ENCODE results near the gene AP1B1. TPM values are rescaled to one million over a fixed set of nuclear protein-coding genes. Genes with fewer than 3 reads are reported as not detected.
"Not testable (repeated sequence)": the region's sequence is repeated elsewhere in the genome, so short reads cannot be mapped to it uniquely, and the experiment has no call there.

Gene AP1B1
- total RNA-seq, 4 donors from 2014 or later = 63.5 to 144 (median 95.4) TPM

DNA sequence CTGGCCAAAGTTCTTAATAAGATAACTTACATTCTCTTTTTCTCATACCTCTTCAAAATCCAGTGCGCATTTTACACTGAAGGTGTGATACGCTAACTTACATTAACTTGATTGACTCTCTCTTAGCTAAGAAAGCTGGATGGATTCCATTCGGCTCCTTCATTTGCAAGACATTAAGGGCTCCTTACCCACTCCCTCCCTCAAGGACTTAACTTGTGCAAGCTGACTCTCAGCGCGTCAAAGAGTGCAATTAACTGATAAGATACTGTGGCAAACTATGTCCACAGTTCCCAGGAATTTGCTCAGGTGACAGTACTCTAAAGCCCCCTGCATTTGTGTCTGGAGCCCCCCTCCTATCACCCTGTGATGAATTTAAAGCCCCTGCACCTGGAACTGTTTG lies 43.6 kb upstream of the AP1B1 start:
- H3K27ac ChIP-seq = no peak overlapping the region
- peaks cover 0 to 59% (median 0%) of the 10 kb centered on the region in 4 donors for H3K27me3 ChIP-seq
- DNase-seq = no peak
- 63 to 65% methylated on average over 5 of the region's 5 CpGs for WGBS, 2 donors
- H3K4me3 ChIP-seq = no peak overlapping the region
- no peaks in the 10 kb centered on the region for H3K4me1 ChIP-seq
- no peaks in the 10 kb centered on the region for H3K36me3 ChIP-seq
- intact Hi-C loops (cut with DNase I) = no loop called here
- TF ChIP-seq, protein P1, sequence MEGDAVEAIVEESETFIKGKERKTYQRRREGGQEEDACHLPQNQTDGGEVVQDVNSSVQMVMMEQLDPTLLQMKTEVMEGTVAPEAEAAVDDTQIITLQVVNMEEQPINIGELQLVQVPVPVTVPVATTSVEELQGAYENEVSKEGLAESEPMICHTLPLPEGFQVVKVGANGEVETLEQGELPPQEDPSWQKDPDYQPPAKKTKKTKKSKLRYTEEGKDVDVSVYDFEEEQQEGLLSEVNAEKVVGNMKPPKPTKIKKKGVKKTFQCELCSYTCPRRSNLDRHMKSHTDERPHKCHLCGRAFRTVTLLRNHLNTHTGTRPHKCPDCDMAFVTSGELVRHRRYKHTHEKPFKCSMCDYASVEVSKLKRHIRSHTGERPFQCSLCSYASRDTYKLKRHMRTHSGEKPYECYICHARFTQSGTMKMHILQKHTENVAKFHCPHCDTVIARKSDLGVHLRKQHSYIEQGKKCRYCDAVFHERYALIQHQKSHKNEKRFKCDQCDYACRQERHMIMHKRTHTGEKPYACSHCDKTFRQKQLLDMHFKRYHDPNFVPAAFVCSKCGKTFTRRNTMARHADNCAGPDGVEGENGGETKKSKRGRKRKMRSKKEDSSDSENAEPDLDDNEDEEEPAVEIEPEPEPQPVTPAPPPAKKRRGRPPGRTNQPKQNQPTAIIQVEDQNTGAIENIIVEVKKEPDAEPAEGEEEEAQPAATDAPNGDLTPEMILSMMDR (IDR thresholded peaks at IDR 0.05) = no peak
- TF ChIP-seq POLR2A (IDR thresholded peaks at IDR 0.05) = no peak
- H3K9me3 ChIP-seq = no peaks in the 10 kb centered on the region

DNA sequence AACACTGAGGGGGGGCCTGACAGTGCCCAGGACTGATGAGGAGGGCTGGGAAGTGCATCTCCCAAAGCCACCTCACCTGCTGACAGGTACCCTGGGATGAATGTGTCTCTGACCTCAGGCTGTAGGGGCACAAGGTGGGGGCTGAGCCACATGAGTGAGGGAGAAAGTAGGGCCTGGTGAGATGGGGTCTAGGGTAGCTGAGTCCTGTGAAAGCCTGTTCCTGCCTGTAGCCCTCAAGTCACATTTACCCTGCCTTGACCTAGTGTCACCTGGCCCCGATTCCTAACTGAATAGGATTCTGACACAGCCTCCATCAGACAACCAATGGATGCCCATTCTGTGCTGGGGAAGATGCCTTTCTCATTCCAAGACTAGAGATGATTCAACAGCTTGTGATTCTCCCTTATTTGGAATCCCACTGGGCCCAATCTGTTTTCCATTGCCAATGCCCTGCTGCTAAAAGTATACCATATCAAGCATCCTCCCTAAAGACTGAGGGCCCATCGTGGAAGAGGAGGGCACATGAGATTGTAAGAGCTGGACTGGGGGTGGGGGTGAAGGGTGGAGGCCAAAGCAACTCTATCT lies 38.9 kb upstream of the AP1B1 start:
- H3K36me3 ChIP-seq = no peaks in the 10 kb centered on the region
- H3K27ac ChIP-seq = no peak overlapping the region
- no peak overlapping the region for H3K4me3 ChIP-seq
- no peaks in the 10 kb centered on the region for H3K9me3 ChIP-seq
- no peaks in the 10 kb centered on the region for H3K4me1 ChIP-seq
- H3K27me3 ChIP-seq = peaks cover 0 to 21% (median 0%) of the 10 kb centered on the region in 4 donors
- 86% methylated on average over 2 of the region's 2 CpGs; no CpG with 5 or more reads in 1 of the 2 donors for WGBS, 2 donors
- TF ChIP-seq, protein P1 (IDR thresholded peaks at IDR 0.05) = no peak
- no peak for TF ChIP-seq POLR2A (IDR thresholded peaks at IDR 0.05)
- no peak for DNase-seq
- intact Hi-C loops (cut with DNase I) = no loop called here

DNA sequence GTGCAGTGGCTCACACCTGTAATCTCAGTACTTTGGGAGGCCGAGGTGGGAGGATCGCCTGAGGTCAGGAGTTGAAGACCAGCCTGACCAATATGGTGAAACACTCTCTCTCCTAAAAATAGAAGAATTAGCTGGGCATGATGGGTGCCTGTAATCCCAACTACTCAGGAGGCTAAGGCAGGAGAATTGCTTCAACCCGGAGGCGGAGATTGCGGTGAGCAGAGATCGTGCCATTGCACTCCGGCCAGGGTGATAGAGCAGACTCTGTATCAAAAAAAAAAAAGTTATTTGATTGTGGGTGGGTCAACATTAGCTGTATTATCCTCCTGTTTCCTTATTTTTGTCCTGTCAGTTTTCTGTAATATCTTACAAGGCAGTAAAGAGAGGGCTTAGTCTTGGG lies 38.1 kb upstream of the AP1B1 start:
- intact Hi-C loops (cut with DNase I) = no loop called here
- TF ChIP-seq, protein P1 (IDR thresholded peaks at IDR 0.05) = no peak
- no peak for TF ChIP-seq POLR2A (IDR thresholded peaks at IDR 0.05)
- no peaks in the 10 kb centered on the region for H3K9me3 ChIP-seq
- no peak overlapping the region for H3K27ac ChIP-seq
- H3K4me1 ChIP-seq = no peaks in the 10 kb centered on the region
- H3K4me3 ChIP-seq = no peak overlapping the region
- WGBS, 2 donors = 88 to 94% methylated on average over 7 of the region's 7 CpGs
- no peak for DNase-seq
- H3K36me3 ChIP-seq = no peaks in the 10 kb centered on the region
- H3K27me3 ChIP-seq = peaks cover 0 to 13% (median 0%) of the 10 kb centered on the region in 4 donors

DNA sequence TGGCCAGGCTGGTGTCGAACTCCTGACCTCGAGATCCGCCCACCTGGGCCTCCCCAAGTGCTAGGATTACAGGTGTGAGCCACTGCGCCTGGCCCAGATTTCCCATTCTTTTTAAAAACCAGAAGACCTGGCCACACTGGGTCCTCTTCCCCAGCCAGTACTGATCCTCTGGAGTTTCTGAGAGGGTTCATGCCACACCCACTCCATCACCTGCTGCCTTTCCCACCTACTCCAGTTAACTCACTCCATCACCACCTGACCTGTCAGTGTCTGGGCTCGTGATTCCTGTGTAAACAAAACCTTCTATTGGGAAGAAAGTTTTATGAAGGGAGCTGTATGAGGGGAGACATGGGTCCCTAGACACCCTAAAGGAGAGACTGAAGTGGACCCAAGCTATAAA lies 30.3 kb upstream of the AP1B1 start:
- DNase-seq; H3K36me3 ChIP-seq; H3K27me3 ChIP-seq; H3K9me3 ChIP-seq; intact Hi-C loops (cut with DNase I); H3K27ac ChIP-seq; H3K4me3 ChIP-seq: not testable (repeated sequence)
- H3K4me1 ChIP-seq = peaks cover 0 to 10% (median 0%) of the 10 kb centered on the region in 3 donors
- WGBS, 2 donors = 64 to 65% methylated on average over 5 of the region's 5 CpGs

DNA sequence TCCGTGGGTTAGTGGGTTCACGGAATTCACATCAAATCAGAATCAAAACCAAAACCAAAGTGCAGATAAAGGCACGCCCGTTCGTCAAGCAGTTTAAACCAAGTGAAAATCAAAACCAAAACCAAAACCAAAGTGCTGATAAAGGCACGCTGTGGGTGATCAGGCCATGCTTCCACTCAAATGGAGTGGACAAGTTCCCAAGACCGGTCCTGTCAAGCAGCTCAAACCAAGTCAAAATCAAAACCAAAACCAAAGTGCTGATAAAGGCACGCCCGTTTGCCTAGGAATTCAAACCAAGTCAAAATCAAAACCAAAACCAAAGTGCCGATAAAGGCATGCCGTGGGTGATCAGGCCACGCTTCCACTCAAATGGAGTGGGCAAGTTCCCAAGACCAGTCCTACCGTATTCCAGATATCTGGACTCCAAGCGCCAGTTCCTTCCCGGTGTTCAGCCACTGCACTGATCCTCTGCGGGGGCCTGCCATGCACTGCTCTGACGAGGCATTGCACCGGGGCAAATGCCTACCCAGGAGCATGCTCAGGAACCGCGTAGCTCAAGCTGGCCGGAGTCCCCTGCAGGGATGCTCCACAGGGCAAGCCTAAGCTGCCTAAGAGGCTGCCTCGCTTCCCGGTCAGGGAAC lies 26.7 kb upstream of the AP1B1 start:
- intact Hi-C loops (cut with DNase I); DNase-seq; H3K27me3 ChIP-seq; H3K9me3 ChIP-seq; H3K36me3 ChIP-seq: not testable (repeated sequence)
- 10 to 16% methylated on average over 11 to 14 of the region's 23 CpGs for WGBS, 2 donors
- Histone ChIP-seq H3K4me1 (peaks cover 0 to 10% (median 0%) of the 10 kb centered on the region in 3 donors), H3K27ac (peak overlapping the region; percentile 52 to 75 (median 62)), H3K4me3 (peak overlapping the region; percentile 41 to 64 (median 46))

DNA sequence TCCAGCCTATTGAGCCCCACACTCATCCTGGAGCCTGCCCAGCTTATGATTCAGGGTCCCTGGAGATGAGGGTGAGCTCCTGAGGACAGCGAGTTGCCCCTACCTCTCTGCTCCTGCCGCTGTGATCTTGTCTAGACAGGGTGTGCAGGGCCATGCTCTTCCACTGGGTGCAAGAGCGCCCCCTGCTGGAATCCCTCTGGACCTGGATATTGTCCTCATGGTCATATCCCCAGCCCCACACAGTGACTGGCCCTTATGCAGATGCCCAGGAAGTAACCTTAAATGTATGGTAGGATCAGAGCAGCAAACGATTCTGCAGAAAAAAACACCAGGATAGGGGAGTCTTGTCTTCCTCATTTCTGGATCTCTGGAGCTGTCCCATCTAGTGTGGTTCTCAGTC lies 24.4 kb upstream of the AP1B1 start:
- H3K27ac ChIP-seq; H3K27me3 ChIP-seq; H3K36me3 ChIP-seq; intact Hi-C loops (cut with DNase I); H3K9me3 ChIP-seq; DNase-seq; H3K4me3 ChIP-seq: not testable (repeated sequence)
- 20% methylated on average over 1 of the region's 4 CpGs for WGBS, 2 donors
- TF ChIP-seq, protein P1 (IDR thresholded peaks at IDR 0.05) = peak in 4 of 6 experiments; percentile 13 to 44 (median 40)
- peaks cover 0 to 10% (median 0%) of the 10 kb centered on the region in 3 donors for H3K4me1 ChIP-seq

DNA sequence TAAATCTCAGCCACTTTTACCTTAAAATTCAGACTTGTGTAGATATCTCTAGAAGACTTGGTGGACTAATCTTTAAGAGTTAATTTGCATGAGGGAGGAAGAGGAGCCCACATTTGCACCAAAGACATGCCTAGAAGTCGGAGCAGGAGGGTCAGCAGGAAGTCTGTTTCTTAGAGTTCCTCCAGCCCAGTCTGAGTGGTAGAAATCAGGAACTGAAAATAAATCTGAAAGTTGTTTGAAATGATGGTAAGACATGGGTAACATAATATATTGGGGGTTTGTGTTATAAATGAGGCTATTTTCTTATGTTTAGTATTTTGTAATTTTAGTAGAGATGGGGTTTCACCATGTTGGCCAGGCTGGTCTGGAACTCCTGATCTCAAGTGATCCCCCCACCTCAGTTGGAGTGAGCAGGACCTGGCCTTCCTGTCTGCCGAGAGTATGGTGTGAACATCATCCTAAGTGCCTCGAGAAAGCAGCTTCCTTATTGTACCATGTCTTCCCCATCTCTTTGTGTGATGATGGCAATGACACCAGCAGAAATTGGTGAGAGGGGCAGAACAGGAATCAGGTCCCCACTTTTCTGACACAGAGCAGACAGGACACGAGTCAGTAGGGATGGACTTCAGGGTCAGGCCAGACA lies 23.3 kb upstream of the AP1B1 start:
- WGBS, 2 donors = 60 to 74% methylated on average over 3 to 4 of the region's 4 CpGs
- H3K27me3 ChIP-seq; H3K27ac ChIP-seq; H3K4me3 ChIP-seq; DNase-seq; intact Hi-C loops (cut with DNase I); H3K9me3 ChIP-seq; H3K36me3 ChIP-seq: not testable (repeated sequence)
- H3K4me1 ChIP-seq = peaks cover 0 to 10% (median 0%) of the 10 kb centered on the region in 3 donors

Data from esophagus squamous epithelium (tissue), 5 donors.